ENCODE results near the gene PGS1.

DNA sequence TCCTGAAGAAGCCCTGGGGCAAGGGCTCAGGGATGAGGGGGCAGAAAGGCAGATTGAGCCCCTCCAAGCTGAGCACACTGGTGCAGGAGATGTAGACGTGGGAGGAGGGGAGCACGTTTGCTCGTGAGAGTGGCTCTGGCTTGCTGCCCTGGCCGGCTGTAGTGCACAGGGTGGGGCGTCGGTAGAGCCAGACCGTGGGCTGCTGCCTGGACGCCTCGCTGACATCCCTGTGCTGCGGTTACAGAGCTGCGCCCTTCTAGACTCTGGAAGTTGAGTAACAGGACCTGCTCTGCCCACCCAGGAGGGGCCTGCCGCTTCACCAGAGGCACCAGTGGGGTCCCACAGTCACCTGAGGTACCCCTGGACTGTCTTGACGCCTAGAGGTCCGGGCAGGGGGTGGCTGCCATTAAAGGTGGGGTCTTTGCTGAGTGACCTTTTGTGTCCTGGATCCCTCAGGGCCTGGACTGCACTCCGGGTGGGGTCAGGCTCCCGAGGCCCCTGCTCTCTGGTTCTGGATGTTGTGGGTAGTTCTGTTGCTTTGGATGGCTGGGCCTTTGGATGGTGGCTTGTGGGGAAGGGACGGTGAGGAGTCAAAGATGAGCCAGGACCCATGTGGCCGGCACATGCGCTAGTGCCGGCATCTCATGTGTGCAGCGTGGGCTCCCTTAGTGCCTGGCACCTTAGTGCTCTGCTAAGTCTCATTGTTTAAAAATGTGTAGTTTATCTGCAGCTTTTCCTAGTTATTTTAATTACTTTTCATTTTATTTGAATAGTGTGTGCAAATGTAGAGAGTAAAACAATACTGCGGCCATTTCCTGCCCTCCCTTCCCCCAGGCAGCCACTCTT is 41.7 kb downstream of the PGS1 start:
- TF ChIP-seq, protein P1, sequence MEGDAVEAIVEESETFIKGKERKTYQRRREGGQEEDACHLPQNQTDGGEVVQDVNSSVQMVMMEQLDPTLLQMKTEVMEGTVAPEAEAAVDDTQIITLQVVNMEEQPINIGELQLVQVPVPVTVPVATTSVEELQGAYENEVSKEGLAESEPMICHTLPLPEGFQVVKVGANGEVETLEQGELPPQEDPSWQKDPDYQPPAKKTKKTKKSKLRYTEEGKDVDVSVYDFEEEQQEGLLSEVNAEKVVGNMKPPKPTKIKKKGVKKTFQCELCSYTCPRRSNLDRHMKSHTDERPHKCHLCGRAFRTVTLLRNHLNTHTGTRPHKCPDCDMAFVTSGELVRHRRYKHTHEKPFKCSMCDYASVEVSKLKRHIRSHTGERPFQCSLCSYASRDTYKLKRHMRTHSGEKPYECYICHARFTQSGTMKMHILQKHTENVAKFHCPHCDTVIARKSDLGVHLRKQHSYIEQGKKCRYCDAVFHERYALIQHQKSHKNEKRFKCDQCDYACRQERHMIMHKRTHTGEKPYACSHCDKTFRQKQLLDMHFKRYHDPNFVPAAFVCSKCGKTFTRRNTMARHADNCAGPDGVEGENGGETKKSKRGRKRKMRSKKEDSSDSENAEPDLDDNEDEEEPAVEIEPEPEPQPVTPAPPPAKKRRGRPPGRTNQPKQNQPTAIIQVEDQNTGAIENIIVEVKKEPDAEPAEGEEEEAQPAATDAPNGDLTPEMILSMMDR (IDR thresholded peaks at IDR 0.05), result no peak
- no peak for TF ChIP-seq POLR2A (IDR thresholded peaks at IDR 0.05)
